GM12878 (cell line): Measurements from ENCODE around the gene FOS. TPM values are rescaled to one million over a fixed set of nuclear protein-coding genes. Genes with fewer than 3 reads are reported as not detected.

Experiments
- ATAC-seq: fragments of 200-7000 bp; cut with Tn5 transposase; 3 replicates; pipeline ENCODE4 v1.9.1; 2020; ENCODE audit warnings: mild to moderate bottlenecking, moderate library complexity
- BruUV-seq: library from RNA; stranded (reverse); fragments of 400-500 nt; replicated peaks from 2 replicates; lab custom pipeline; 2021; lab: Mats Ljungman, UMichigan
- CTCF ChIA-PET: fragments of 300-600 bp; sonication (Branson Sonifier 250); formaldehyde crosslinking; extraction: SDS; loops from one replicate; lab custom pipeline; 2021; ENCODE audit warnings: inconsistent platforms; lab: Yijun Ruan, JAX
- POLR2A ChIA-PET: fragments of 350-600 bp; formaldehyde crosslinking; extraction: SDS; loops from one replicate; lab custom pipeline; 2021; ENCODE audit warnings: inconsistent platforms; lab: Charles Lee
- RAD21 ChIA-PET: fragments of 300-600 bp; sonication (Branson Sonifier 250); formaldehyde crosslinking; loops from one replicate; lab custom pipeline; 2023; ENCODE audit warnings: antibody characterized with exemption; ENCODE audit not compliant: unreplicated experiment; lab: Charles Lee
- SMC1A ChIA-PET: fragments of 300-600 bp; sonication (Branson Sonifier 250); formaldehyde crosslinking; loops from one replicate; lab custom pipeline; 2023; ENCODE audit not compliant: unreplicated experiment, uncharacterized antibody; lab: Charles Lee
- DNase-seq: peaks from one replicate; pipeline ENCODE4 v3.0.0-alpha.2; 2011; ENCODE audit warnings: low read depth, low spot score
- FAIRE-seq: peaks from 3 replicates; lab custom pipeline; 2011; peaks lifted over from hg19 to GRCh38; lab: Jason Lieb, UNC
- H2AFZ ChIP-seq: 2 replicates; pipeline ENCODE4 v1.6.0; 2011; ENCODE audit warnings: low read depth, low read length, control low read depth; ENCODE audit not compliant: control insufficient read depth
- H3K27ac ChIP-seq: 2 replicates; pipeline ENCODE4 v1.5.1; 2011; ENCODE audit warnings: control low read depth; ENCODE audit not compliant: control insufficient read depth, insufficient read depth
- H3K27me3 ChIP-seq, 2 experiments: replicated peaks in 1 of 2; 2 replicates each; pipeline versions ENCODE4 v1.6.0 to v1.6.1; 2011; ENCODE audit warnings: low read length in 1 of 2; ENCODE audit not compliant: control insufficient read depth in 2 of 2, insufficient read depth in 2 of 2
- H3K36me3 ChIP-seq, 2 experiments: 2 replicates each; pipeline ENCODE4 v1.5.1; 2011; ENCODE audit warnings: low read length in 1 of 2; ENCODE audit not compliant: control insufficient read depth in 2 of 2, insufficient read depth in 2 of 2
- H3K4me1 ChIP-seq: 2 replicates; pipeline ENCODE4 v1.6.1; 2011; ENCODE audit warnings: mild to moderate bottlenecking, low read length, moderate library complexity, mixed read lengths; ENCODE audit not compliant: control insufficient read depth, insufficient read depth
- H3K4me2 ChIP-seq: 2 replicates; pipeline ENCODE4 v1.6.0; 2011; ENCODE audit warnings: control low read depth; ENCODE audit not compliant: control insufficient read depth, insufficient read depth
- H3K4me3 ChIP-seq: fragments of 200-600 bp; sonication (generic); 2 replicates; pipeline ENCODE4 v1.5.1; 2016
- H3K79me2 ChIP-seq: 2 replicates; pipeline ENCODE4 v1.6.0; 2011; ENCODE audit warnings: low read length; ENCODE audit not compliant: control insufficient read depth, insufficient read depth
- H3K9ac ChIP-seq: 2 replicates; pipeline ENCODE4 v1.8.0; 2011; ENCODE audit warnings: low read length, control low read depth, mixed read lengths; ENCODE audit not compliant: control insufficient read depth, insufficient read depth
- H3K9me3 ChIP-seq: replicated peaks from 3 replicates; pipeline ENCODE4 v1.5.1; 2011; ENCODE audit warnings: mild to moderate bottlenecking, low read length; ENCODE audit not compliant: control insufficient read depth, insufficient read depth
- H4K20me1 ChIP-seq: 2 replicates; pipeline ENCODE4 v1.6.0; 2011; ENCODE audit not compliant: control insufficient read depth, insufficient read depth
- BCL11A ChIP-seq: IDR thresholded peaks from 2 replicates; pipeline ENCODE4 v1.6.1; 2011; ENCODE audit warnings: low read depth, low read length
- BRCA1 ChIP-seq: IDR thresholded peaks from 2 replicates; pipeline ENCODE4 v1.6.1; 2011; ENCODE audit warnings: low read depth, low read length, improper control_type of control experiment
- CBX5 ChIP-seq: sonication (generic); IDR thresholded peaks from 2 replicates; pipeline ENCODE4 v1.6.1; 2016; ENCODE audit warnings: low read depth, moderate library complexity, mild to moderate bottlenecking, inconsistent platforms
- CHD1 ChIP-seq: IDR thresholded peaks from 2 replicates; pipeline ENCODE4 v1.6.1; 2012; ENCODE audit warnings: low read depth, low read length, improper control_type of control experiment
- EP300 ChIP-seq, 2 experiments: fragments of 150-350 bp in 1 of 2; IDR thresholded peaks; 2 replicates each; pipeline ENCODE4 v1.6.1; 2011 to 2012; ENCODE audit warnings: low read depth in 2 of 2, low read length in 2 of 2, borderline replicate concordance in 1 of 2, improper control_type of control experiment in 1 of 2, inconsistent platforms in 1 of 2; ENCODE audit not compliant: control insufficient read depth in 1 of 2
- HDAC2 ChIP-seq: fragments of 200-600 bp; sonication (generic); IDR thresholded peaks from 2 replicates; pipeline ENCODE4 v1.6.1; 2017
- JUNB ChIP-seq: IDR thresholded peaks from 2 replicates; pipeline ENCODE4 v1.6.1; 2016; ENCODE audit warnings: antibody characterized with exemption, mild to moderate bottlenecking
- NR2C1 ChIP-seq: fragments of 450-650 bp; IDR thresholded peaks from 2 replicates; pipeline ENCODE4 v1.6.1; 2017; ENCODE audit warnings: antibody characterized with exemption, mild to moderate bottlenecking, moderate library complexity
- PAX8 ChIP-seq: fragments of 450-650 bp; IDR thresholded peaks from 2 replicates; pipeline ENCODE4 v1.6.1; 2017; ENCODE audit warnings: mild to moderate bottlenecking, moderate library complexity
- SMC3 ChIP-seq: IDR thresholded peaks from 2 replicates; pipeline ENCODE4 v1.6.1; 2011; ENCODE audit warnings: low read length, improper control_type of control experiment, borderline replicate concordance
- SPI1 ChIP-seq: IDR thresholded peaks from 2 replicates; pipeline ENCODE4 v1.6.1; 2011; ENCODE audit warnings: low read depth, mild to moderate bottlenecking, low read length, moderate library complexity, borderline replicate concordance; ENCODE audit not compliant: insufficient read depth
- SREBF1 ChIP-seq: IDR thresholded peaks from 2 replicates; pipeline ENCODE4 v1.6.1; 2012; ENCODE audit warnings: mild to moderate bottlenecking, low read length
- WRNIP1 ChIP-seq: IDR thresholded peaks from 2 replicates; pipeline ENCODE4 v1.6.1; 2011; ENCODE audit warnings: low read depth, low read length, improper control_type of control experiment, borderline replicate concordance
- WGBS: methylation state at CpG from one replicate; pipeline ENCODE4 v1.1.6; 2016; ENCODE audit warnings: low lambda C conversion rate; ENCODE audit not compliant: insufficient replicate concordance, insufficient coverage; ENCODE audit errors: missing lambda C conversion rate; 5-methylcytosine and 5-hydroxymethylcytosine counted together
- in situ Hi-C: fragments of 300-500 bp; cut with MboI; formaldehyde crosslinking; loops from 9 replicates; pipeline ENCODE4 v1.14.3; 2018; ENCODE audit warnings: mixed read lengths
- intact Hi-C: fragments of 100-400 bp; cut with micrococcal nuclease; formaldehyde crosslinking; loops from one replicate; pipeline ENCODE4 v1.14.2; 2022; ENCODE audit not compliant: unreplicated experiment
- polyA plus RNA-seq, 11 experiments: library from polyadenylated mRNA; depleted of rRNA in 4 of 11; unstranded in 6 of 11; stranded (reverse) in 5 of 11; fragments of >200 nt; fragmentation: Nextera tagmentation in 4 of 11; fragmentation: Illumina TruSeq in 1 of 11; extraction: Ambion mirVana in 4 of 11; extraction: Trizol in 1 of 11; gene quantifications; 1 replicate in 1 of 11; 2 replicates in 10 of 11; pipeline versions ENCODE4 v1.2.1 to v1.2.3, GENCODE V29; 2011 to 2016; ENCODE audit warnings: inconsistent platforms in 2 of 11, missing spikeins in 2 of 11, low read depth in 1 of 11
- total RNA-seq, 4 experiments: library from RNA; depleted of rRNA in 3 of 4; stranded (reverse); fragments of >200 nt in 3 of 4; fragmentation: Illumina TruSeq in 1 of 4; extraction: Trizol in 1 of 4; gene quantifications; 2 replicates each; pipeline versions ENCODE4 v1.2.1 to v1.2.3, GENCODE V29; 2013 to 2021
- TF ChIP-seq, protein P1 (sequence below): fragments of 450-650 bp; IDR thresholded peaks from 2 replicates; pipeline ENCODE4 v1.6.1; 2017; ENCODE audit warnings: mild to moderate bottlenecking, moderate library complexity
- TF ChIP-seq, protein P2 (sequence below): fragments of 450-650 bp; IDR thresholded peaks from 2 replicates; pipeline ENCODE4 v1.6.1; 2014; ENCODE audit warnings: mild to moderate bottlenecking
- TF ChIP-seq, protein P3 (sequence below): IDR thresholded peaks from 2 replicates; pipeline ENCODE4 v1.6.1; 2011; ENCODE audit warnings: low read depth, low read length, improper control_type of control experiment, borderline replicate concordance

Gene FOS
- total and polyA plus RNA-seq, 10 of the 15 experiments (the other 5 are each of a cell fraction or from before 2014, with no cell fraction given), result 0.02 to 0.95 (median 0.38) TPM

DNA sequence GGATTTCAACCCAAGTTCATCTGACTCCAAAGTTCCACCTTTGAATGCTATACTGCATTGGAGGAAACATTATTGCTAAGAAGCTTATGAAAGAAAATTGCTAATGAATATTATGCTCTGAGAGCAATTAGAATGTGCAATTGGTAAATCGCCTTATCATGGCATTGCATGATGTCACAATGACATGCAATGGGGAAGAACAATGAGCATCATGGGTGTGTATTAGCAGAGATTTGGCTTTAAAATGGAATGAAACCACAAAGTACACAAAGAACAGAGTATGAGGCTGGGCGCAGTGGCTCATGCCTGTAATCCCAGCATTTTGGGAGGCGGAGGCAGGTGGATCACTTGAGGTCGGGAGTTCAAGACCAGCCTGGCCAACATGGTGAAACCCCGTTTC is 34.7 kb downstream of the FOS start:
- ATAC-seq (no peak), DNase-seq (no peak)
- H3K4me2 ChIP-seq, result no peak overlapping the region
- no TSS peak for BruUV-seq
- no peaks in the 10 kb centered on the region; a peak in 1 of 4 replicates for H3K27me3 ChIP-seq
- RAD21 ChIA-PET, result interaction anchor here (0.7 to 3.2 kb wide), 2 partner anchors 139 to 140 kb away, joined by 3 to 12 read pairs; no protein-coding TSS in a partner anchor
- H2AFZ ChIP-seq, result no peak overlapping the region
- H3K4me3 ChIP-seq, result no peak overlapping the region
- no peaks in the 10 kb centered on the region for H3K79me2 ChIP-seq
- CTCF ChIA-PET, result interaction anchor here (0.8 to 1.9 kb wide), 3 partner anchors 141 to 248 kb away, joined by 3 to 10 read pairs (median 8); no protein-coding TSS in a partner anchor
- no peak for TF ChIP-seq CHD1
- no peak for TF ChIP-seq BRCA1
- no peak for TF ChIP-seq SMC3
- TF ChIP-seq, protein P1, sequence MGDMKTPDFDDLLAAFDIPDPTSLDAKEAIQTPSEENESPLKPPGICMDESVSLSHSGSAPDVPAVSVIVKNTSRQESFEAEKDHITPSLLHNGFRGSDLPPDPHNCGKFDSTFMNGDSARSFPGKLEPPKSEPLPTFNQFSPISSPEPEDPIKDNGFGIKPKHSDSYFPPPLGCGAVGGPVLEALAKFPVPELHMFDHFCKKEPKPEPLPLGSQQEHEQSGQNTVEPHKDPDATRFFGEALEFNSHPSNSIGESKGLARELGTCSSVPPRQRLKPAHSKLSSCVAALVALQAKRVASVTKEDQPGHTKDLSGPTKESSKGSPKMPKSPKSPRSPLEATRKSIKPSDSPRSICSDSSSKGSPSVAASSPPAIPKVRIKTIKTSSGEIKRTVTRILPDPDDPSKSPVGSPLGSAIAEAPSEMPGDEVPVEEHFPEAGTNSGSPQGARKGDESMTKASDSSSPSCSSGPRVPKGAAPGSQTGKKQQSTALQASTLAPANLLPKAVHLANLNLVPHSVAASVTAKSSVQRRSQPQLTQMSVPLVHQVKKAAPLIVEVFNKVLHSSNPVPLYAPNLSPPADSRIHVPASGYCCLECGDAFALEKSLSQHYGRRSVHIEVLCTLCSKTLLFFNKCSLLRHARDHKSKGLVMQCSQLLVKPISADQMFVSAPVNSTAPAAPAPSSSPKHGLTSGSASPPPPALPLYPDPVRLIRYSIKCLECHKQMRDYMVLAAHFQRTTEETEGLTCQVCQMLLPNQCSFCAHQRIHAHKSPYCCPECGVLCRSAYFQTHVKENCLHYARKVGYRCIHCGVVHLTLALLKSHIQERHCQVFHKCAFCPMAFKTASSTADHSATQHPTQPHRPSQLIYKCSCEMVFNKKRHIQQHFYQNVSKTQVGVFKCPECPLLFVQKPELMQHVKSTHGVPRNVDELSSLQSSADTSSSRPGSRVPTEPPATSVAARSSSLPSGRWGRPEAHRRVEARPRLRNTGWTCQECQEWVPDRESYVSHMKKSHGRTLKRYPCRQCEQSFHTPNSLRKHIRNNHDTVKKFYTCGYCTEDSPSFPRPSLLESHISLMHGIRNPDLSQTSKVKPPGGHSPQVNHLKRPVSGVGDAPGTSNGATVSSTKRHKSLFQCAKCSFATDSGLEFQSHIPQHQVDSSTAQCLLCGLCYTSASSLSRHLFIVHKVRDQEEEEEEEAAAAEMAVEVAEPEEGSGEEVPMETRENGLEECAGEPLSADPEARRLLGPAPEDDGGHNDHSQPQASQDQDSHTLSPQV, result no peak
- TF ChIP-seq, protein P2, sequence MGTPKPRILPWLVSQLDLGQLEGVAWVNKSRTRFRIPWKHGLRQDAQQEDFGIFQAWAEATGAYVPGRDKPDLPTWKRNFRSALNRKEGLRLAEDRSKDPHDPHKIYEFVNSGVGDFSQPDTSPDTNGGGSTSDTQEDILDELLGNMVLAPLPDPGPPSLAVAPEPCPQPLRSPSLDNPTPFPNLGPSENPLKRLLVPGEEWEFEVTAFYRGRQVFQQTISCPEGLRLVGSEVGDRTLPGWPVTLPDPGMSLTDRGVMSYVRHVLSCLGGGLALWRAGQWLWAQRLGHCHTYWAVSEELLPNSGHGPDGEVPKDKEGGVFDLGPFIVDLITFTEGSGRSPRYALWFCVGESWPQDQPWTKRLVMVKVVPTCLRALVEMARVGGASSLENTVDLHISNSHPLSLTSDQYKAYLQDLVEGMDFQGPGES, result no peak
- no peak for TF ChIP-seq NR2C1
- TF ChIP-seq BCL11A, result no peak
- no peak for TF ChIP-seq CBX5
- TF ChIP-seq SPI1, result no peak
- no peak for TF ChIP-seq SREBF1
- TF ChIP-seq JUNB, result no peak
- no peak for TF ChIP-seq WRNIP1
- TF ChIP-seq, protein P3, sequence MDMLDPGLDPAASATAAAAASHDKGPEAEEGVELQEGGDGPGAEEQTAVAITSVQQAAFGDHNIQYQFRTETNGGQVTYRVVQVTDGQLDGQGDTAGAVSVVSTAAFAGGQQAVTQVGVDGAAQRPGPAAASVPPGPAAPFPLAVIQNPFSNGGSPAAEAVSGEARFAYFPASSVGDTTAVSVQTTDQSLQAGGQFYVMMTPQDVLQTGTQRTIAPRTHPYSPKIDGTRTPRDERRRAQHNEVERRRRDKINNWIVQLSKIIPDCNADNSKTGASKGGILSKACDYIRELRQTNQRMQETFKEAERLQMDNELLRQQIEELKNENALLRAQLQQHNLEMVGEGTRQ, result no peak
- no peak for TF ChIP-seq PAX8
- no peak for TF ChIP-seq HDAC2
- TF ChIP-seq EP300 (IDR thresholded peaks at IDR 0.05; ENCODE audit: borderline replicate concordance in 1 of 2, control insufficient read depth in 1 of 2, low read depth in 2 of 2, low read length in 2 of 2), result no peak
- TF ChIP-seq, all 136 proteins: peak for 0
- in situ Hi-C loops (no loop called here), intact Hi-C loops (no loop called here)
- Histone ChIP-seq H4K20me1 (no peaks in the 10 kb centered on the region), H3K9ac (no peak overlapping the region), H3K4me1 (no peaks in the 10 kb centered on the region), H3K9me3 (no peaks in the 10 kb centered on the region), H3K27ac (no peak overlapping the region), H3K36me3 (no peaks in the 10 kb centered on the region)
- FAIRE-seq, result no peak
- POLR2A ChIA-PET, result no interaction called here
- WGBS, result 95% methylated on average over 5 of the region's 5 CpGs
- SMC1A ChIA-PET, result interaction anchor here (0.9 to 1.1 kb wide), 3 partner anchors 9 to 176 kb away, joined by 3 to 5 read pairs (median 3); no protein-coding TSS in a partner anchor
